AG10803 (cell line): ENCODE measurements around the gene CRYZL1.

Experiments used
- DNase-seq: peaks from one replicate; pipeline ENCODE4 v3.0.0; 2010; ENCODE audit warnings: low read depth
- H3K4me3 ChIP-seq: 2 replicates; pipeline ENCODE4 v1.5.1; 2011; ENCODE audit warnings: mild to moderate bottlenecking, low read length, control low read depth
- TF ChIP-seq, protein P1 (sequence below): conservative IDR thresholded peaks from 2 replicates; pipeline ENCODE4 v1.5.1; 2011; ENCODE audit warnings: mild to moderate bottlenecking, low read length, control low read depth, inconsistent platforms

CRYZL1 gene

DNA sequence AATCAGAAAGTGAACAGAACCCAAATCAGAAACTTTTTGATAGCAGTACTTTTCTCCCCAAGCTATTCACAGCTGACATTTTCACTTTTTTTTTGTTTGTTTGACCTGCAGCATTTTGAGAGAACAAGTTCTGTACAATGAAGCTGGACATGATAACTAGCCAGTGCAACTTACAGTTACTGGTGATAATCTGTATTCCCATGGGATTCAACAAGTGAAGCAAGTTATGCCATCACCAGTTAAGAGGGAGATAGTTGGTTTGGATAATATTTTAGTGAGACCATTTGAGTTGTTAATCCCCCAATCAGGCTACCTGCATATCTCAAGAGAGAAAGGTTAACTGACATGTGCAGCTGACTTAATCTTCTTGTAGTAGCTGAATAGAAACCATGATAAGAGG, 80.6 kb downstream of the CRYZL1 start:
- TF ChIP-seq, protein P1, sequence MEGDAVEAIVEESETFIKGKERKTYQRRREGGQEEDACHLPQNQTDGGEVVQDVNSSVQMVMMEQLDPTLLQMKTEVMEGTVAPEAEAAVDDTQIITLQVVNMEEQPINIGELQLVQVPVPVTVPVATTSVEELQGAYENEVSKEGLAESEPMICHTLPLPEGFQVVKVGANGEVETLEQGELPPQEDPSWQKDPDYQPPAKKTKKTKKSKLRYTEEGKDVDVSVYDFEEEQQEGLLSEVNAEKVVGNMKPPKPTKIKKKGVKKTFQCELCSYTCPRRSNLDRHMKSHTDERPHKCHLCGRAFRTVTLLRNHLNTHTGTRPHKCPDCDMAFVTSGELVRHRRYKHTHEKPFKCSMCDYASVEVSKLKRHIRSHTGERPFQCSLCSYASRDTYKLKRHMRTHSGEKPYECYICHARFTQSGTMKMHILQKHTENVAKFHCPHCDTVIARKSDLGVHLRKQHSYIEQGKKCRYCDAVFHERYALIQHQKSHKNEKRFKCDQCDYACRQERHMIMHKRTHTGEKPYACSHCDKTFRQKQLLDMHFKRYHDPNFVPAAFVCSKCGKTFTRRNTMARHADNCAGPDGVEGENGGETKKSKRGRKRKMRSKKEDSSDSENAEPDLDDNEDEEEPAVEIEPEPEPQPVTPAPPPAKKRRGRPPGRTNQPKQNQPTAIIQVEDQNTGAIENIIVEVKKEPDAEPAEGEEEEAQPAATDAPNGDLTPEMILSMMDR, result no peak
- no peak overlapping the region for H3K4me3 ChIP-seq
- no peak for DNase-seq

DNA sequence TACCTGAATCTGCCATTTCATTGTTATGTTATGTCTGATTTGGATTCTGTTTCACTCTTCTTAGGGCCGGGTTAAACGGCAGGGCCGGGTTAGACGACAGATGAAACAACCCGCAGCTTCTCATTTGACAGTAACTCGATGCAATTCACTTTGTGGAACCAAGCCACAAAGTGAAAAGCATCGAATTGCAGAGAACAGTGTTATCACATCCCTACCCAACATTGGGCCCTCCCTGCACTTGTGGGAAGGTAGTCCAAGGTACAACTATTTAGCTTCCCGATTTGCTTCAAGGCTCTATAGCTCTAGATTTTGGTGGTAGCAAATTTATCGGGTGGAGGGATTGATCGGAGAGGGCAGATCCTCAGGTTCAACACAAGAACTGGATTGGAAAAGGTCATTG, 81.7 kb downstream of the CRYZL1 start:
- H3K4me3 ChIP-seq, result no peak overlapping the region
- TF ChIP-seq, protein P1, result no peak
- DNase-seq, result no peak

DNA sequence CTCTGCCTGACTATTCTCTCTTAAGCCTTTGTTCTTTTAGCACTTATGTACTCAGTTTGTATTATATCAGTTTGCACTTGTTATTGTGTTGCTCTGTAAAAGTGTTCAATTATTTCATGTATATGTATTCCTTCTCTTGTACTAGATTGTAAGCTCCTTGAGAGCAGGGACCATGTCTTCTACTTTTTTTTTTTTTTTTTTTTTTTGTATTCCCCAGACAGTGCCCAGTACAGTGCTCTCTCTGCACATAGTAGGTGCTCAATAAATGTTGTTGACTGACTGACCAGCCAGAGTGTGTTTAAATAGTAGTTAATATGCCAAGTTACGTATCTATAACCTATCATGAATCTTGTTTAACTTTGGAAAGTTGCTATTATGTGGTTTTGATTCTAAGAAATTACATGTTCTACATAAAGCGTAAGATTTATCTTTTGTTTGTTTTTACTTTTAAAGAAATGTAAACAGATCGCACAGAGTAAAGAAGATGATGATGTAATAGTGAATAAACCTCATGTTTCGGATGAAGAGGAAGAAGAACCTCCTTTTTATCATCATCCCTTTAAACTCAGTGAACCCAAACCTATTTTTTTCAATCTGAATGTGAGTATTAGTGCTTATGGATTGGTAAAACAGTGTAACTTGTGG, 82.6 kb downstream of the CRYZL1 start:
- TF ChIP-seq, protein P1, result no peak
- DNase-seq, result no peak
- H3K4me3 ChIP-seq, result no peak overlapping the region

DNA sequence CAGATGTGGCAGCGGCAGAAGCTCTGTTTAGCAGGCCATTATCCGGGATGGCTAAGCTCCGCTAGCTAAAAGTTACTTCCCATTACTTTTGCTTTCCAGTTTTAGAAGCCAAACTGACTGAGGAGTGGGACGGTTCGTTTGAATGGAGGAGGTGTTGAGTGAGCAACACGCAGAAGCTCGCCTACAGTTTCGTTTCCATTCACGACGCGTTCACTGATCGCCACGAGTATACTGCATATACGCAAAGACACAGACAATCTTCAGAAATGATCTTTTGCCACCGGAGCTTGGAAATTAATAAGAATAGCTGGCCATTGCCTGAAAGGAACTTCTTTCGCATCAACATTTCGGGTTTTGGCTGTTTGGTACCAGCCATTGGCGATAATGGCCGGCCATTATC, 84.1 kb downstream of the CRYZL1 start:
- TF ChIP-seq, protein P1, result no peak
- H3K4me3 ChIP-seq, result no peak overlapping the region
- no peak for DNase-seq

DNA sequence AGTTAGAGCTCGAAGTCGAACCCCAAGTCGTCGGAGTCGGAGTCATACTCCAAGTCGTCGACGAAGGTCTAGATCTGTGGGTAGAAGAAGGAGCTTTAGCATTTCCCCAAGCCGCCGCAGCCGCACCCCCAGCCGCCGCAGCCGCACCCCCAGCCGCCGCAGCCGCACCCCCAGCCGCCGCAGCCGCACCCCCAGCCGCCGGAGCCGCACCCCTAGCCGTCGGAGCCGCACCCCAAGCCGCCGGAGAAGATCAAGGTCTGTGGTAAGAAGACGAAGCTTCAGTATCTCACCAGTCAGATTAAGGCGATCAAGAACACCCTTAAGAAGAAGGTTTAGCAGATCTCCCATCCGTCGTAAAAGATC, 86.6 kb downstream of the CRYZL1 start:
- DNase-seq, result no peak
- TF ChIP-seq, protein P1, result no peak
- no peak overlapping the region for H3K4me3 ChIP-seq

DNA sequence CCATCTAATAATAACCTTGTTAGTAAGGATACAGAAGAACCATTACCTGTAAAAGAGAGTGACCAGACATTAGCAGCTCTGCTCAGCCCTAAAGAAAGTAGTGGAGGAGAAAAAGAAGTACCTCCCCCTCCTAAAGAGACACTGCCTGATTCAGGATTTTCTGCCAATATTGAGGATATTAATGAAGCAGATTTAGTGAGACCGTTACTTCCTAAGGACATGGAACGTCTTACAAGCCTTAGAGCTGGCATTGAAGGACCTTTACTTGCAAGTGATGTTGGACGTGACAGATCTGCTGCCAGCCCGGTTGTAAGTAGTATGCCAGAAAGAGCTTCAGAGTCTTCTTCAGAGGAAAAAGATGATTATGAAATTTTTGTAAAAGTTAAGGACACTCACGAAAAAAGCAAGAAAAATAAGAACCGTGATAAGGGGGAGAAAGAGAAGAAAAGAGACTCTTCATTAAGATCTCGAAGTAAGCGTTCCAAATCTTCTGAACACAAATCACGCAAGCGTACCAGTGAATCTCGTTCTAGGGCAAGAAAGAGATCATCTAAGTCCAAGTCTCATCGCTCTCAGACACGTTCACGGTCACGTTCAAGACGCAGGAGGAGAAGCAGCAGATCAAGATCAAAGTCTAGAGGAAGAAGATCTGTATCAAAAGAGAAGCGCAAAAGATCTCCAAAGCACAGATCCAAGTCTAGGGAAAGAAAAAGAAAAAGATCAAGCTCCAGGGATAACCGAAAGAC, 87.1 kb downstream of the CRYZL1 start:
- TF ChIP-seq, protein P1, result no peak
- DNase-seq, result no peak
- H3K4me3 ChIP-seq, result no peak overlapping the region

DNA sequence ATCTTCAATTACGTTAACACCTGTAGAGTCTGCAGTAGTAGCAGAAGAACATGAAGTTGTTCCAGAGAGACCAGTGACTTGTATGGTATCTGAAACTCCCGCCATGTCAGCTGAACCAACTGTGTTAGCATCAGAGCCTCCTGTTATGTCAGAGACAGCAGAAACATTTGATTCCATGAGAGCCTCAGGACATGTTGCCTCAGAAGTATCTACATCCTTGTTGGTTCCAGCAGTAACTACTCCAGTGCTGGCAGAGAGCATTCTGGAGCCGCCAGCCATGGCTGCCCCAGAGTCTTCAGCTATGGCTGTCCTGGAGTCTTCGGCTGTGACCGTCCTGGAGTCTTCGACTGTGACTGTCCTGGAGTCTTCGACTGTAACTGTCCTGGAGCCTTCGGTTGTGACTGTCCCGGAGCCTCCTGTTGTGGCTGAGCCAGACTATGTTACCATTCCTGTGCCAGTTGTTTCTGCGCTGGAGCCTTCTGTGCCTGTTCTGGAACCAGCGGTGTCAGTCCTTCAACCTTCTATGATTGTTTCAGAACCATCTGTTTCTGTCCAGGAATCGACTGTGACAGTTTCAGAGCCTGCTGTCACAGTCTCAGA, 88.4 kb downstream of the CRYZL1 start:
- TF ChIP-seq, protein P1, result no peak
- no peak for DNase-seq
- H3K4me3 ChIP-seq, result no peak overlapping the region
